Activated naive CD8-positive, alpha-beta T cell (primary cell): ENCODE data around the gene DHRS3.
A peak's percentile ranks its signal among the peaks of the same experiment; 100 is the strongest.

Experiments
- H3K27ac Mint-ChIP-seq: one replicate; pipeline ENCODE4 v1.8.0; 2021; ENCODE audit warnings: mixed read lengths
- H3K27me3 Mint-ChIP-seq: one replicate; pipeline ENCODE4 v1.8.0; 2021; ENCODE audit warnings: mixed read lengths
- H3K36me3 Mint-ChIP-seq: one replicate; pipeline ENCODE4 v1.8.0; 2021; ENCODE audit warnings: mixed read lengths
- H3K4me1 Mint-ChIP-seq: one replicate; pipeline ENCODE4 v1.8.0; 2021; ENCODE audit warnings: low read depth, mixed read lengths
- H3K4me3 Mint-ChIP-seq: one replicate; pipeline ENCODE4 v1.8.0; 2021; ENCODE audit warnings: mild to moderate bottlenecking, mixed read lengths
- H3K9me3 Mint-ChIP-seq: one replicate; pipeline ENCODE4 v1.8.0; 2021; ENCODE audit warnings: low read depth, mixed read lengths

The DHRS3 gene

GRCh38 chr1:12587981-12588640 is 29.9 kb downstream of the DHRS3 start:
- peaks cover 22% of the 10 kb centered on the region for H3K4me1 Mint-ChIP-seq
- no peaks in the 10 kb centered on the region for H3K27me3 Mint-ChIP-seq
- no peaks in the 10 kb centered on the region for H3K9me3 Mint-ChIP-seq
- H3K4me3 Mint-ChIP-seq = no peak overlapping the region
- peaks cover 6% of the 10 kb centered on the region for H3K36me3 Mint-ChIP-seq
- peak overlapping the region; percentile 4 for H3K27ac Mint-ChIP-seq

- Mint-ChIP-seq H3K9me3 (no peaks in the 10 kb centered on the region), H3K4me3 (no peak overlapping the region), H3K36me3 (peaks cover 3% of the 10 kb centered on the region), H3K27ac (peak overlapping the region; percentile 28), H3K27me3 (no peaks in the 10 kb centered on the region), H3K4me1 (peaks cover 15% of the 10 kb centered on the region)
Measured at GRCh38 chr1:12585951-12586942, 31.8 kb downstream of the DHRS3 start.

- Mint-ChIP-seq H3K27me3 (no peaks in the 10 kb centered on the region), H3K4me3 (no peak overlapping the region), H3K4me1 (peaks cover 13% of the 10 kb centered on the region), H3K9me3 (no peaks in the 10 kb centered on the region), H3K36me3 (peaks cover 4% of the 10 kb centered on the region), H3K27ac (no peak overlapping the region)
Measured at GRCh38 chr1:12585536-12585935, 32.5 kb downstream of the DHRS3 start.

GRCh38 chr1:12584900-12585525 is 33.0 kb downstream of the DHRS3 start:
- Mint-ChIP-seq H3K4me3 (no peak overlapping the region), H3K27ac (no peak overlapping the region), H3K27me3 (no peaks in the 10 kb centered on the region), H3K36me3 (peaks cover 6% of the 10 kb centered on the region), H3K4me1 (peaks cover 13% of the 10 kb centered on the region), H3K9me3 (no peaks in the 10 kb centered on the region)

- peaks cover 8% of the 10 kb centered on the region for H3K4me1 Mint-ChIP-seq
- no peaks in the 10 kb centered on the region for H3K9me3 Mint-ChIP-seq
- H3K36me3 Mint-ChIP-seq = peaks cover 6% of the 10 kb centered on the region
- H3K27ac Mint-ChIP-seq = no peak overlapping the region
- no peak overlapping the region for H3K4me3 Mint-ChIP-seq
- no peaks in the 10 kb centered on the region for H3K27me3 Mint-ChIP-seq
Measured at GRCh38 chr1:12583484-12583883, 34.5 kb downstream of the DHRS3 start.

GRCh38 chr1:12582649-12583048 is 35.4 kb downstream of the DHRS3 start:
- H3K4me1 Mint-ChIP-seq = peaks cover 1% of the 10 kb centered on the region
- H3K27ac Mint-ChIP-seq = no peak overlapping the region
- no peaks in the 10 kb centered on the region for H3K9me3 Mint-ChIP-seq
- no peak overlapping the region for H3K4me3 Mint-ChIP-seq
- no peaks in the 10 kb centered on the region for H3K27me3 Mint-ChIP-seq
- peaks cover 4% of the 10 kb centered on the region for H3K36me3 Mint-ChIP-seq

- Mint-ChIP-seq H3K4me1 (no peaks in the 10 kb centered on the region), H3K27me3 (no peaks in the 10 kb centered on the region), H3K27ac (peak overlapping the region; percentile 41), H3K36me3 (peaks cover 3% of the 10 kb centered on the region), H3K9me3 (no peaks in the 10 kb centered on the region), H3K4me3 (no peak overlapping the region)
Measured at GRCh38 chr1:12581179-12581578, 36.8 kb downstream of the DHRS3 start.

- H3K4me3 Mint-ChIP-seq = no peak overlapping the region
- H3K9me3 Mint-ChIP-seq = no peaks in the 10 kb centered on the region
- no peak overlapping the region for H3K27ac Mint-ChIP-seq
- no peaks in the 10 kb centered on the region for H3K27me3 Mint-ChIP-seq
- peaks cover 3% of the 10 kb centered on the region for H3K36me3 Mint-ChIP-seq
- no peaks in the 10 kb centered on the region for H3K4me1 Mint-ChIP-seq
Measured at GRCh38 chr1:12580054-12580887, 37.7 kb downstream of the DHRS3 start.

GRCh38 chr1:12578860-12579422 is 39.1 kb downstream of the DHRS3 start:
- Mint-ChIP-seq H3K36me3 (peaks cover 3% of the 10 kb centered on the region), H3K9me3 (no peaks in the 10 kb centered on the region), H3K4me3 (no peak overlapping the region), H3K4me1 (no peaks in the 10 kb centered on the region), H3K27me3 (no peaks in the 10 kb centered on the region), H3K27ac (no peak overlapping the region)

- no peaks in the 10 kb centered on the region for H3K27me3 Mint-ChIP-seq
- H3K4me3 Mint-ChIP-seq = no peak overlapping the region
- H3K4me1 Mint-ChIP-seq = peaks cover 5% of the 10 kb centered on the region
- no peak overlapping the region for H3K27ac Mint-ChIP-seq
- peaks cover 5% of the 10 kb centered on the region for H3K36me3 Mint-ChIP-seq
- H3K9me3 Mint-ChIP-seq = no peaks in the 10 kb centered on the region
Measured at GRCh38 chr1:12577020-12577419, 41.0 kb downstream of the DHRS3 start.

GRCh38 chr1:12574757-12575139 is 43.3 kb downstream of the DHRS3 start:
- Mint-ChIP-seq H3K36me3 (peaks cover 2% of the 10 kb centered on the region), H3K27me3 (no peaks in the 10 kb centered on the region), H3K27ac (no peak overlapping the region)

GRCh38 chr1:12573015-12573825 is 44.8 kb downstream of the DHRS3 start:
- Mint-ChIP-seq H3K9me3 (no peaks in the 10 kb centered on the region), H3K27ac (peak overlapping the region; percentile 71), H3K36me3 (peaks cover 4% of the 10 kb centered on the region), H3K27me3 (no peaks in the 10 kb centered on the region), H3K4me3 (no peak overlapping the region), H3K4me1 (peaks cover 5% of the 10 kb centered on the region)

More at GRCh38 chr1:12574757-12575139, 43.3 kb downstream of the DHRS3 start:
- H3K9me3 Mint-ChIP-seq = no peaks in the 10 kb centered on the region
- peaks cover 5% of the 10 kb centered on the region for H3K4me1 Mint-ChIP-seq
- H3K4me3 Mint-ChIP-seq = no peak overlapping the region

GRCh38 chr1:12572522-12572921 is 45.5 kb downstream of the DHRS3 start:
- Mint-ChIP-seq H3K4me3 (no peak overlapping the region), H3K27ac (peak overlapping the region; percentile 72), H3K27me3 (no peaks in the 10 kb centered on the region), H3K9me3 (no peaks in the 10 kb centered on the region), H3K36me3 (peaks cover 4% of the 10 kb centered on the region), H3K4me1 (peaks cover 5% of the 10 kb centered on the region)
